COLO668 (cell line): ENCODE results near the gene SPIN1.

ENCODE experiments used
- DNase-seq: peaks from one replicate; lab custom pipeline; 2025; ENCODE audit not compliant: unreplicated experiment; lab: John Stamatoyannopoulos, UW

Gene SPIN1

GRCh38 chr9:88488166-88488565 lies 99.9 kb downstream of the SPIN1 start:
- no peak for DNase-seq

- no peak for DNase-seq
Observed at GRCh38 chr9:88494983-88495721, 106.9 kb downstream of the SPIN1 start.

GRCh38 chr9:88497224-88497623 lies 109.0 kb downstream of the SPIN1 start:
- no peak for DNase-seq

DNA sequence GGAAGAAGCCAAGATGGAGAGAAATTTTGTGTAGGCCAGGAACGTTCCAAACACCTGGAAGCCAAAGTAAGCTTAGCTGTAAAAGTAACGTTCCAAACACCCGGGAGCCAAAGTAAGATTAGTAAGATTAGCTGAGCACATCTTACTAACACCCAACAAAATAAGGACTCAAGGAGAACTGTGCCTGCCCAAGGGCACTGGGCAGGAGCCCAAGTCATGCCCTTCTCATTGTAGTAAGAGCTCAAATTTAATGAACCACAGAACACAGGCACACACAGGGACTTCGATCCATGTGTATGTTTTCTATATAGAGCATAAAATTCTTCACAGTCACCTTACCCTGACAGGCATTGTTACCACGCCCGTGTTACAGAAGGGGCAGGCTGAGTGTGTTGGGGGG lies 110.6 kb downstream of the SPIN1 start:
- DNase-seq, result no peak

- DNase-seq, result no peak
Observed at GRCh38 chr9:88501086-88501485, 112.8 kb downstream of the SPIN1 start.

GRCh38 chr9:88502552-88503034 lies 114.3 kb downstream of the SPIN1 start:
- no peak for DNase-seq

- no peak for DNase-seq
Observed at GRCh38 chr9:88503081-88503844, 115.0 kb downstream of the SPIN1 start.

DNA sequence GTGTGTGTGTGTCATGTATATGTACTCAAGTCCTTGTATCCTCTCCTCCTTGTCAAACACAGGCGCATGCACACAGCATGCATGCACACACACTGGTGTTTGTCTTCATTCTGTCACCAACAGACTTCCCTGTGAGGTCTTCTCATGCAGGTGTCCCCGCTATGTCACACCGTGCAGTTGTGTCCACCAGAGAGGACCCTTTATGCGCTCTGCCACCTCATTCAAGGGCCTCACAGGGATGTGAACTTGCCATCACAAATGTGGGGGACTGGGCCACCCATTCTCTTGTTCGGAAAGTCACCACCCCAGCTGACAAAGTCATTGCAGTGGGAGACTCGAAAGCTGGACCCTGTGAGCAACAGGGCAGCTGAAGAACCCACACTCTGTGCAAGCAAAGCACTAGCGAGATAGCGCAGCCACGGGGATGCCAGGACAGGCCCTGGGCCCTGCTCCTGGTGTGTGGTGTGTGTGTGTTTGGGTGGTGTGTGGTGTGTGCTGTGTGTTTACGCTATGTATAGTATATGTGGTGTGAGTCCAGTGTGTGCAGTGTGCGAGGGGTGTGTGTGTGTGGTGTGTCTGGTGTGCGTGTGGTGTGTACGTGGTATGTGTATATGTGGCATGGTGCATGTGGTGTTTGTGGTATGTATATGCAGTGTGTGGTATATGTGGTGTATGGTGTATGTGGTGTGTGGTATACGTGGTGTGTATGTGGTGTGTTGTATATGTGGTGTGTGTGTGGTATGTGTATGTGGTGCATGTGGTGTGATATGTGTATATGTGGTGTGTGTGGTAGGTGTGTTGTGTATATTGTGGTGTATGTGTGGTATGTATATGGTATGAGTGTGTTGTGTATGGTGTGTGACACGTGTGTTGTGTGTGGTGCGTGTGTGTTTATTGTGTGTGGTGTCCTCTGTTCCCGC lies 115.9 kb downstream of the SPIN1 start:
- DNase-seq, result no peak

- DNase-seq, result no peak
Observed at GRCh38 chr9:88508326-88508725, 120.1 kb downstream of the SPIN1 start.

DNA sequence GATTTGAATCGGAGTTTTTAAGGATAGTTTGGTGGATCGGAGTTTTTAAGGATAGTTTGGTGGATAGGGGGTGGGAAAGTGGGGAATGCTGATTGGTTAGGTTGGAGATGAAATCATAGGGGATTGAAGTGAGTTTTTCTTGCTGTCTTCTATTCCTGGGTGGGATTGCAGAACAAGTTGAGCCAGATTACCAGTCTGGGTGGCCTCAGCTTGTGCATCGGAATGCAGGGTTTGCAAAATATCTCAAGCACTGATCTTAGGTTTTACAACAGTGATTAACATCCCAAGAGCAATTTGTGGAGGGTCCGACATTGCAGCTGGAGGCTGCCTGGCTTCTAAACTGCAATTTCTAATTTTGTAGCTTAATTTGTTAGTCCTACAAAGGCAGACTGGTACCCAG lies 123.7 kb downstream of the SPIN1 start:
- DNase-seq, result no peak

DNA sequence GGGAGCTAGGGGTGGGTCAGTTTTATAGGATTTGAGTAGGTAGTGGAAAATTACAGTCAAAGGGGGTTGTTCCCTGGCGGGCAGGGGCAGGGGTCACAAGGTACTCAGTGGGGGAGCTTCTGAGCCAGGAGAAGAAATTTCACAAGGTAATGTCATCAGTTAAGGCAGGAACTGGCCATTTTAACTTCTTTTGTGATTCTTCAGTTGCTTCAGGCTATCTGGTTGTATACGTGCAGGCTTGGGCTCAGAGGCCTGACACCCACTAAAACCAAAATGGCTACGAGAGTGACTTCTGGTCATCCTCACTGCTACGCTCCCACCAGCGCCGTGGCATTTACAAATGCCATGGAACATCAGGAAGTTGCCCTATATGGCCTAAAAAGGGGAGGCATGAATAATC lies 126.0 kb downstream of the SPIN1 start:
- no peak for DNase-seq

DNA sequence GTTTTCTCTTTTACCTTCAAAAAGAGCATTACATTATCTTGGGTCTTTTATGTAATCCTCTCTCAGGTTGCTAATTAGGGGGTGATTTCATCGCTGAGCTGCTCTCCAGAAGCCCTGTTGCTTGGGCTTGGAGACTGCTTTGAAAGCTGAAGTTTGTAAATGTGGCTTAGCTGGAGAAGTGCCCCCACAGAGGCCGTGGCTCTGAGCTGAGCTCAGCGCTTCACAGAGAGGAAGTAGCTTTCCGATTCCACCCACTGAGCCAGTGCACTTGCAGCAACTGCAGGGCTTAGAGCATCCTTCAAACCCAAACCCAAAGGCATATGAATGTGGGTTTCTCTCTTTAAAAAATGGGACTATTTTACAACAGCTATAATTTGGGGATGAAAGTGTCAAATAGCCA lies 133.1 kb downstream of the SPIN1 start:
- DNase-seq, result no peak

- no peak for DNase-seq
Observed at GRCh38 chr9:88522360-88522759, 134.1 kb downstream of the SPIN1 start.

GRCh38 chr9:88523056-88523455 lies 134.8 kb downstream of the SPIN1 start:
- DNase-seq, result no peak

DNA sequence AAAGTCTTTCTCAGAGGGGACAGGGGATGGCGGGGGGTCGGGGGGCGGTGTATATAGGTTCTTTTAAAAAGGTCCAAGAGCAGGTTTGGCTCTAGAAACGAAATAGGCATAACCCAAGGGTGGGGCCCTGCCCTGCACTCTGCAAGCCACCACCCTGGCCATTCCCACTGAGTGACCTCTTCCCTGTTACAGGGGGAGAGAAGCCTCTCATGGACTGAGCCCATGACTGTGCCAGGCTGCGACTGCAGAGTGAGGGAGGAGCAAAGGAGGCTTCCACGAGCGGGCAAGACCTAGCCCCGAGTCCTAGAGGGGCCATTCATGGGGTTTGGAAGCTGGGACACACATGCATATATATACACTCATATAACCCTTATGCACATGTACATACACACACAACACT lies 136.7 kb downstream of the SPIN1 start:
- DNase-seq, result no peak

DNA sequence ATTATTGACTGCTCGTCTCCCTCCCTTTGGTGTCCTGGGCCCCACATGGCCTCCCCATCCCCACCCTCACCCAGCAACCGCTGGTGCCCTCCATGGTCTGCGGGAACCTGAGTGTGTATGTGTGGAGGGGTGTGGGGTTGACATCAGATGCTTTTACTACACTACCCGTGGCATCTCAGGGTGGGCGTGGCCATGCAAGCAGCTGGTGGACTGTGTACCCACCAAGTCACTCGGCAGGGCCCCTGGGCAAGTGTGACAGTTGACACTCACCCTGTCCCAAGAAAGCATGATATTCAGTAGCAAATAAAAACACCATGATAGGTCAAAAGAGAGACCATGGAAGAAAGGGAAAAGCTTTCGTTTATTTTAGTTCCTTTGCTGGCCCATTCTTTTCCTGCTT lies 139.4 kb downstream of the SPIN1 start:
- DNase-seq, result no peak
